Myocyte (in vitro differentiated cells): ENCODE measurements around the gene DNAH17. TPM values are rescaled to one million over a fixed set of nuclear protein-coding genes. Genes with fewer than 3 reads are reported as not detected.

Experiments
- DNase-seq: peaks from one replicate; pipeline ENCODE4 v3.0.0-alpha.2; 2012; ENCODE audit warnings: low read depth
- polyA plus RNA-seq: library from polyadenylated mRNA; unstranded; fragments of >200 nt; gene quantifications from one replicate; pipeline ENCODE4 v1.2.1, GENCODE V29; 2012; ENCODE audit warnings: missing spikeins
- total RNA-seq: library from RNA; depleted of rRNA; stranded (reverse); fragments of >200 nt; gene quantifications from 2 replicates; pipeline ENCODE4 v1.2.3, GENCODE V29; 2014

Gene DNAH17
- total RNA-seq, result 0.10 TPM in 1 of 2 replicates, not detected in the other
- polyA plus RNA-seq, result 1.3 TPM

DNA sequence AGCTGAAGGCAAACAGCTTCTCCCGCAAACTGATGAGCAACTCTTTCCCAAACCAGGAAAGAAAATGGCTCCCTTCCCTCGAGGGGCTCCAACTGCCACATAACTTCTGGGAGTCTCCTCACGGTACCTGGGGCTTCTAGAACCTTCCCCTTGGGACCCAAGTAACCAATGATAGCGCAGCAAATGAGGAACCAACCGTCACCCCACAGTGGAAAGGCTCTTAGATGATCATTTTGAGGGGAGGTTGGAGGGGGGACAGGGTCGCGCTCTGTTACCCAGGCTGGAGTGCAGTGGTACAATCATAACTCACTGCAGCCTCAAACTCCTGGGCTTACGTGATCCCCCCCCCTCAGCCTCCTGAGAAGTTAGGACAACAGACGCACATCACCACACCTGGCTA lies at the start of gene DNAH17:
DNAH17 (minus strand) TSS at position 101 of the 400 bp plus-strand sequence. CDS start 2,339 bp downstream, outside the sequence.
- no peak for DNase-seq

- DNase-seq, result no peak
Observed at GRCh38 chr17:78624324-78625151, 47.3 kb upstream of the DNAH17 start.

GRCh38 chr17:78623541-78623940 lies 46.3 kb upstream of the DNAH17 start:
- no peak for DNase-seq

GRCh38 chr17:78622491-78623265 lies 45.5 kb upstream of the DNAH17 start:
- no peak for DNase-seq

DNA sequence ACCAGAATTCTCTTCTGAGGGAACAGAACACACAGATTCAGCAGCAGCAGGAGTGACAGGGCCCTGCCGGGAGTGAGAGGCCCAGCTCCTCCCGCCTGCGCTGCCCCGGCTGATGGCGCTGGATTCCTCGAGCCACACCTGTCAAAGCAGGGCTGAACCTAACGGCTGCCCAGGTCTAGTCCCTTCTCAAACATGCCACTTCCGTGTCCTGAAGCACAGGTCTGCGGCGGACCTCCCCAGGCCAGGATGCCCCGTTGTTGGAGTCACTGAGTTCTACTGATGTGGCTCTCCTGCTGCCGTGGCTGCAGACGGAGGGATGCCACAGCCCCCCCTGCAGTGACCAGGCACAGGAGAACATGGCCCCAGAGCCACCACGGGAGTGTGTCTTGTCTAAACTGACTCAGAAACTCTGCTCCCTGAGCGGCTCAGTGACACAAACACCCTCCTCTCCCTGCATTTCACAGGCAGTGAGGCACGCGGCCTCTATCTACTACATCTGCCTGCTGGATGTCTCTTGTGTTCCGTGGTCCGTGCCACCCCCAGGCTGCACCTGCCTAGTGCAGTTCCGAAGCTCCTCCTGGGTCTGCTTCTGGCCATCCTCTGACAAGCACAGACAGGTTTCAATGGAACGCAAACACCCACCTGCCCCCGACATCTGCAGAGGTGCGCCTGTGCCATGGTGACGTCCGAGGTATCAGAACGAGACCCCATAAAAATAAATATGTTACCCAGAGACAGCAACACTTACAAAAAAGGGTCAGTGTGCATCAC lies 44.7 kb upstream of the DNAH17 start:
- no peak for DNase-seq

DNA sequence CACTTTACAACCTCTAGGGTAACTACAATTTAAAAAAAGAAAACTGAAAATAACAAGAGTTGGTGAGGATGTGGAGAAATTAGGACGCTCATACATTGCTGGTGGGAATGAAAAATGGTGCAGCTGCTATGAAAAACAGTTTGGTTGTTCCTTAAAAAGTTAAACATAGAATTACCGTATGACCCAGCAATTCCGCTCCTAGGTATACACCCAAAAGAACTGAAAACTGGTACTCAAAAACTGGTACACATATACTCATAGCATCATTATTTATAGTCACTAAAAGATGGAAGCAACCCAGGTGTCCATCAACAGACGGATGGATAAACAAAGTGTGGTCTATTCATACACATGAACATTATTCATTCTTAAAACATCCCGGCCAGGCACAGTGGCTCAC lies 42.9 kb upstream of the DNAH17 start:
- DNase-seq, result no peak

DNA sequence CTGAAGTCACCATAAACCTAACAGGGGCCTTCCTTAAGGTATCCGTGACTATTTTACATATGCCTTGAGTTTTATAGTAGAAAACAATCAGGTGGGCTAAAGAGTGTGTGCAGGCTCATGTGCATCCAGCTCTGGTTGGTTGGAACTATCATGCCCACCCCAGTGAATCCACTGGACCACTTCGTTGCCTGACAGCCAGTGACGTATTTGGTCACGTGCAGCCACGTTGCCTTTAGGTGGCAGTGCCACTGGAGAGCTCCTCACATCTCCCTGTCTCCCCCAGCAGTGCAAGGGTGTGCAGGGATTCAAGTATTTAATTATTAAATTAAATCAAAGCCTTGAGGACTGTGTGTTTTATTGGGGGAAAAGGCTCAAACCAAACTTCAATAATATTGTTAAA lies 42.1 kb upstream of the DNAH17 start:
- DNase-seq, result no peak

DNA sequence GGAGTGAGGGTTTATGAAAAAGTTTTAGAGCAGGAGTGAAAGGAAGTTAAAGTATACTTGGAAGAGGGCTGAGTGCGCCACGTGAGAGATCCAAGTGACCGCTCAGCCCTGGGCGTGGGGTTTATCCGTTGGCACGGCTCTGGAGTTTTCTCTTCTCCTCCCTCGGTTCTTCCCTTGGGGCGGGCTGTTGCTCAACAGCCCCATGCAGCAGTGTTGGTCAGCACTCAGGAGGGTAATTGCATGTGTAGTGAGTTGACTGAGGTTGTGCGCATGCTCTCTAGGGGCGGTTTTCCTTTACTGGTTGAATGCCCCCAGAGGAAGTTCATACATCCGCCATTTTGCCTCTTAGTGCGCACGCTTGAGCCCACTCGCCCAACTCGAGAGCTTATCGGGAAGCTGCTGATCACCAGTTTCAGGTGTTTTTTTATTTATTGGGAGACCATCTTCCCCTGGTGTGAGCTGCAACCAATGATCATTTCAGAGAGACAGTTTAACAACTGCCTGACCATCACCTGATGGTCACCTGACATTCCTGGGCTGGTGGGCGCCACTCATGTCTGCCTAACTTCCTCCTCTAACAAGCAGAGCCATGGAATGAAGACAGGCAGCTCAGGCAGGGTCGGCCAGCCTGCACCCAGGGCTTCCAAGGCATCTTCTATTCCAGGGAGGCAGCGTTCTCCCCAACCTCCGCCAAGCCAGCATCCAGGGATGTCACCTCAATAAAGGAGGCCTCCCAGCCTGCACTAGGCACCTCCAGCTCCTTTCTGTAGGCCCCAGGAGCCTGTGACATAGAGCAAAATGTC lies 41.3 kb upstream of the DNAH17 start:
- no peak for DNase-seq

DNA sequence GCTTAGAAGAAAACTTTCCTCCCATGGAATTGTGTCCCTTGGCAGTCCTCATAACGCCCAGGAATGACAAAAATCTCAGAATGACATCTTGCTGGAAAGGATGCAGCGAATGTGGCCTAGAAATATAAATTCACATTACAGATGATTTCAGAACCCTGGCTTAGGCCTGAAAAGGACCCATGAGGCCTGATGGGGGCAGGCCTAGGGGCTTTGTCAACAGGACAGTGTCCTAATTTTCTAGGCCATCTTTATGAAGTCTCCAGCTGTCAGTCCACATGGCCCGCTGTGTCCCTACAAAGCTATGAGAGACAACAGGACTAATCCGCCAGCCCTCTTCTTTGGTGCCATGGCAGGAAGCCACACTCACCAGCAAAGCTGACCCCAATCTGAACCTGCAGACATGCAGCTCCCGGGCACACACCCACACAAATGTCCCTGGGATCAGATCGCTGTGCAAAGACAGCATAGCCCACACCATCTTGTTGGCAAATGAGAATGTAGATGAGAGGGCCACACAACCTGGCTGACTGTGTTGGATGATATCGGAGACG lies 40.4 kb upstream of the DNAH17 start:
- peak; percentile 64 for DNase-seq

DNA sequence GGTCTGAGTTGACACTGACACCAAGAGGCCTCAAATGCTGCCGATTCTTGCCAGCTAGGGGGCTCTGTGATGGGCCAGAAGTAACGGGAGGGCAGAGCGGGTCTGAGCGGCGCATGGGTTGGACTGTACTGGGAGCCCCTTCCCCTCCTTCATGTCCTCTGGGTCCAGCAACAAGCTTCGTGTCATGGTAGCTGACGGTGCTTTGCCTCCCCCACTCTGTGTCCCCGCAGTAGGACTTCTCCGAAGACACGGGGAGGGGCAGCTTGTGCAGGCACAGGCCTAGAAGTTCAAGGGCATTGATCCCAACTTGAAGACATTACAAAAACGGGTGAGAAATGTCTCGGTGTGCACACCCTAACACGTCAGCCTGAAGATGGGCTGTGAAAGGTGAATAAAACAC lies 39.8 kb upstream of the DNAH17 start:
- DNase-seq, result no peak

DNA sequence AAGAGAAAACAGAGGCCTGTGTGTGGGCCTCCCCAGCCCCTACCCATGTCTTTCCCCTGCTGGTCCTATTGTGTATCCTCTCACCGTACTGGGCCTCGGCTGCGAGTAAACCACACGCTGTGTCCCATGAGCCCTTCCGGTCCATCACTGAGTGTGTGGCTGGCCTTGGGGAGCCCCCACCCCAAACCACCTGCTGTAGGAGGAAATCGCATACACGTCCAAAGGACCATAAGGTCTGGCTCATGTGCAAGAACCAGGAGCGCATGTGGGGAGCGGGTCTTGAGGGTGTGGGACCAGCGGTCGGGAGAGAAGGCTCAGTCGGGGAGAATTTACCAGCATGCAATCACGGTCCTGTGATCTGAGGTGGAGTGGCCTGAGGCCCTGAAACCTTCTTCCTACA lies 38.4 kb upstream of the DNAH17 start:
- DNase-seq, result no peak

DNA sequence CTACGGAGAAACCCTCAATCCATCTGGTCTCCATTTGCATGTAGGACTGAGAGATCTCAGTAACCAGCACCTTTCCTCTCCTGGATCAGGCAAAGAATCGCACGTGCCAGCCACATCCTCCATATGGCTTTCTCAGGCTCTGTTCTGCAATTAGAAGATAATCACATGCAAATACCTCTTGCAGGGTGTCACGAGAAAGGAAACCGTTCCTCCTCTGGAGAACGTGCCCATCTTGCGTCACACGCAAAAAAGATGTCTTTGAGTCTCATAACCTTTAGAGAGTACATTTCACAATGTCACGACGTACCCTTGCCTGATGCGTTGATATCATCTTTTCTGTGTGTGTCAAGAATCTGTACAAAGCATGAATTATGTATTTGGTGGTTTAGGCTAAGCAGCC lies 36.2 kb upstream of the DNAH17 start:
- DNase-seq, result no peak

- DNase-seq, result peak; percentile 56
Observed at GRCh38 chr17:78611607-78612006, 34.4 kb upstream of the DNAH17 start.

DNA sequence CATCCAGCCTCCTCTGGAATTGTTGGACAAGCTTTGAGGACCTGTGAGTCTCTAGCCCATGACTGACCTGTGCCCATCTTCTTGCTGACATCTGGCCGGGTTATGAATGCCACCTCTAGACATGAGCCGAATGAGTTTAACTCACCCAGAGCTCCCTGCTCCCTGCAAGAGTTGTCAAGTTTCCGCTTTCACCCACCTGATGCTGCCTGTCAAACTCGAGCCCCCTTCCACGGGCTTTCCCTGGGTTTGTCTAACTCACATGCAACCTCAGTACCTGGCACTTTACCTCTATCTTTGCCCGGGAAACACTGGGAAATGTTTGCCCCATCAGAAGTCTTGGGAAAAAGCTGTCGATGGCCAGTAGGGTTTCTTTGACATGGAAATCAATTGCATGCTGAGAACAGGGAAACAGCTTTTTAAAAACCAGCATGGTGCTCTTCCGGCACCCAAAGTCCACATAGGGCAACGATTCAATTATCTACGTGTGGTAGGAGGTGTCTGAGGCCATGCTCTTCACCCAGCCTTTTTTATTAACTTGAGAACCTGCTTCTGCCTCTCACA lies 33.8 kb upstream of the DNAH17 start:
- no peak for DNase-seq

DNA sequence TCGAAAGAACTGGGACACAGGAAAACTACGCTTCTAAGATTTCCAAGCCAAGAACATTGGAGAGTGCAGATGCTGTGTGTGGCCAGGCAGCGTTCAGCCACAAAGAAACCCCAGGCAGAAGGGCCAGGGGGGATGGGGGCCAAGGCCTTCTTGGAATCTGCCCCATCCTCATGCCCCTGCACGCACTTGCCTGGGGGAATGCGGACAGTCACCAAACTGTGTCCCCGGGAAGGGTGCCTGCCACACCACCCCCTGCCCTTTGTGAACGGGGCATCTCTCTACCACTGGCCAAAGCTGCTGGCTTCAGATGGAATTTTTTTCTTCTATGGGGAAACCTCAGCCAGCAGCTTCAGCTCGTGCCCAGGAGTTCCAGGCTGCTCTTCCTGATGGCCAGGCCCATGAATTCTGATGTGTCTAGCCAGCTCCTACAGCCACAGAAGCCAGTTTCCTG lies 32.0 kb upstream of the DNAH17 start:
- peak; percentile 35 for DNase-seq

- no peak for DNase-seq
Observed at GRCh38 chr17:78608804-78609186, 31.6 kb upstream of the DNAH17 start.

- DNase-seq, result no peak
Observed at GRCh38 chr17:78608122-78608803, 31.1 kb upstream of the DNAH17 start.

DNA sequence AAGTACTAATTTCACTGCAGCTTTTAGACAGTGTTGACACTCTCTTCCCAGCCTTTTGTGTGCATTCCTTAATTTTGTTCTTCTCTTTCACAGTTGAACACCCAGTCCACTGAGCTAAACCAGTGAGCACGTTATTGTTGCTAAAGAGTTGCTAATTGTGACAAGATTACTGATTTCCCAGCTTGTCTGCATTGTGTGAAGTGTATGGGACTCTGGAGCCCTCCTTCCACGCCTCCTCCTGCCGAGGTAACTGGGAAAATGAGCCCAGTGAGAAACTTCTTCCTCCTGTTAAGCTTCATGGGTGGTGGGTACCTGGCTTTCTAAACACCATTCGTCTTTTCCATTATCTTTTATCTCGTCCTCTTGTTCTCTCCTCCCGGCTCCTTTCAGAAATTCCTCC lies 29.8 kb upstream of the DNAH17 start:
- no peak for DNase-seq

GRCh38 chr17:78605886-78606285 lies 28.7 kb upstream of the DNAH17 start:
- DNase-seq, result no peak

DNA sequence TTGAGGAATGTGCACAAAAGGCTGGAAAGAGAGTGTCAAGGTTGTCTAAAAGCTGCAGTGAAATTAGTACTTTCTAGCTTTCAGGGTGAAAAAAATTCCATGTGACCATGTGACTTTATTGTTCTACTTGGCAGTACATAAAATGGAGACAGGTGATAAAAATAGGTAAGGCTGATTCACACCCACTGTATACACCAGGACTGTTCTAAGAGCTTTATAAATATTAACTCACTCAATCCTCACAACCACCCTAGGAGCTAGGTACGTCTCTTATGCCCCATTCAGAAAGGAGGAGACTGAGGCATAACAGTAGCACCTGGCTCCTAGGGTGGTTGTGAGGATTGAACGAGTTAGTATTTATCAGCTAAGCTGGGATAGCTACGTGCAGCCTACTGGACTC lies 28.2 kb upstream of the DNAH17 start:
- no peak for DNase-seq
